Mesenteric fat pad (tissue), 1 donor: Measurements from ENCODE around the gene CSH1. TPM values are rescaled to one million over a fixed set of nuclear protein-coding genes. Genes with fewer than 3 reads are reported as not detected.
"Not testable (repeated sequence)": the region's sequence is repeated elsewhere in the genome, so short reads cannot be mapped to it uniquely, and the experiment has no call there.

Experiments
- DNase-seq: peaks from one replicate; pipeline ENCODE4 v3.0.0-alpha.2; 2020; ENCODE audit warnings: low spot score
- total RNA-seq: library from RNA; stranded (reverse); fragmentation: NEBNext Ultra II Directional; extraction: Animal tissue kit (Norgen Biotek cat#: 25700); gene quantifications from one replicate; pipeline ENCODE4 v1.2.1, GENCODE V29; 2021
- donor health status: DM: yes; HTN: yes; CAD: no.

Gene CSH1
- total RNA-seq, 1 donor from 2014 or later: not detected

- no peak for DNase-seq
Measured at GRCh38 chr17:63928966-63929695, 32.8 kb upstream of the CSH1 start.

- DNase-seq: no peak
Measured at GRCh38 chr17:63928172-63928666, 31.8 kb upstream of the CSH1 start.

GRCh38 chr17:63927464-63928171 lies 31.2 kb upstream of the CSH1 start:
- no peak for DNase-seq

GRCh38 chr17:63926164-63926563 lies 29.8 kb upstream of the CSH1 start:
- DNase-seq: no peak

GRCh38 chr17:63925615-63926014 lies 29.2 kb upstream of the CSH1 start:
- no peak for DNase-seq

- DNase-seq: not testable (repeated sequence)
Measured at GRCh38 chr17:63922402-63922801, 26.0 kb upstream of the CSH1 start.

GRCh38 chr17:63920779-63921178 lies 24.4 kb upstream of the CSH1 start:
- not testable (repeated sequence) for DNase-seq

- DNase-seq: not testable (repeated sequence)
Measured at GRCh38 chr17:63920050-63920449, 23.7 kb upstream of the CSH1 start.

GRCh38 chr17:63919311-63919723 lies 22.9 kb upstream of the CSH1 start:
- no peak for DNase-seq

- not testable (repeated sequence) for DNase-seq
Measured at GRCh38 chr17:63918789-63919305, 22.5 kb upstream of the CSH1 start, which contains the start of gene GH1. Gene GH1 (minus strand): TSS chr17:63918839. CDS start chr17:63918776, 63 bp downstream.

GRCh38 chr17:63918305-63918704 lies 21.9 kb upstream of the CSH1 start:
- DNase-seq: no peak

GRCh38 chr17:63917646-63918045 lies 21.3 kb upstream of the CSH1 start:
- no peak for DNase-seq

- not testable (repeated sequence) for DNase-seq
Measured at GRCh38 chr17:63917206-63917605, 20.8 kb upstream of the CSH1 start.

- DNase-seq: no peak
Measured at GRCh38 chr17:63916566-63917185, 20.3 kb upstream of the CSH1 start.

- not testable (repeated sequence) for DNase-seq
Measured at GRCh38 chr17:63915753-63916152, 19.4 kb upstream of the CSH1 start.

GRCh38 chr17:63914471-63914870 lies 18.1 kb upstream of the CSH1 start:
- DNase-seq: no peak

GRCh38 chr17:63911657-63912100 lies 15.3 kb upstream of the CSH1 start:
- DNase-seq: no peak

GRCh38 chr17:63911041-63911635 lies 14.8 kb upstream of the CSH1 start, which contains the start of gene CSHL1:
Gene CSHL1 (minus strand): TSS chr17:63911258. CDS start chr17:63911196, 62 bp downstream.
- DNase-seq: no peak

- no peak for DNase-seq
Measured at GRCh38 chr17:63910096-63910495, 13.7 kb upstream of the CSH1 start.

- DNase-seq: not testable (repeated sequence)
Measured at GRCh38 chr17:63909586-63909985, 13.2 kb upstream of the CSH1 start.

GRCh38 chr17:63907161-63907778 lies 10.9 kb upstream of the CSH1 start:
- not testable (repeated sequence) for DNase-seq
